Panc1 (cell line): ENCODE measurements around the gene CTBP1.

Experiments used
- POLR2AphosphoS5 ChIP-seq: IDR thresholded peaks from 2 replicates; pipeline ENCODE4 v1.6.1; 2012; ENCODE audit warnings: mild to moderate bottlenecking, low read depth, low read length, moderate library complexity
- TF ChIP-seq, protein P1 (sequence below): fragments of 450-650 bp; IDR thresholded peaks from 2 replicates; pipeline ENCODE4 v1.5.1; 2017; ENCODE audit warnings: mild to moderate bottlenecking

DNA sequence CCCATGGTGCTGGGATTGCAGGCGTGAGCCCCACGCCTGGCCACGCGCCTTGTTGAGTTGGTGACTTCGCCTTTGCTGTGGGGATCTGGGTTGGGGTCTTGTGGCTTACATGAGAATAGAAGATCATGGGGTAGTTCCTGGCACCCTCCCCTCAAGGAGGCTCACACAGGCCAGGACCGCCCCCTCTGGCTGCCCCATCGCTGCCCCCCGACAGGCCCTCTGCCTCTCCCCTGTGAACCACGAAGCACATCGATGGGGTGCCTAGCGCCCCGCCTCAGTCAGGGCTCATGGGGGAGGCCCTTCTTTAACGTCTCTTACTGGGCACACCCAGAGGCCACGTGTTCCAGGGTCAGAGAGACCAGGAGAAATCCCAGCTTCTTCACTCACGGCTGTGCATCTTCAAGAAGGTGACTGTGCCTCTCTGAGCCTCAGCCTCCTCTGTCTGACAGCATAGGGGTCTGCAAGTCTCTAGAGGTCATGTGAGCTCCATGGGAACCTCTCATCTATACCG is 53.0 kb downstream of the CTBP1 start:
- TF ChIP-seq, protein P1, sequence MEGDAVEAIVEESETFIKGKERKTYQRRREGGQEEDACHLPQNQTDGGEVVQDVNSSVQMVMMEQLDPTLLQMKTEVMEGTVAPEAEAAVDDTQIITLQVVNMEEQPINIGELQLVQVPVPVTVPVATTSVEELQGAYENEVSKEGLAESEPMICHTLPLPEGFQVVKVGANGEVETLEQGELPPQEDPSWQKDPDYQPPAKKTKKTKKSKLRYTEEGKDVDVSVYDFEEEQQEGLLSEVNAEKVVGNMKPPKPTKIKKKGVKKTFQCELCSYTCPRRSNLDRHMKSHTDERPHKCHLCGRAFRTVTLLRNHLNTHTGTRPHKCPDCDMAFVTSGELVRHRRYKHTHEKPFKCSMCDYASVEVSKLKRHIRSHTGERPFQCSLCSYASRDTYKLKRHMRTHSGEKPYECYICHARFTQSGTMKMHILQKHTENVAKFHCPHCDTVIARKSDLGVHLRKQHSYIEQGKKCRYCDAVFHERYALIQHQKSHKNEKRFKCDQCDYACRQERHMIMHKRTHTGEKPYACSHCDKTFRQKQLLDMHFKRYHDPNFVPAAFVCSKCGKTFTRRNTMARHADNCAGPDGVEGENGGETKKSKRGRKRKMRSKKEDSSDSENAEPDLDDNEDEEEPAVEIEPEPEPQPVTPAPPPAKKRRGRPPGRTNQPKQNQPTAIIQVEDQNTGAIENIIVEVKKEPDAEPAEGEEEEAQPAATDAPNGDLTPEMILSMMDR = no peak
- TF ChIP-seq POLR2AphosphoS5 = no peak
